HepG2 (cell line): Measurements from ENCODE around the gene ZDHHC24.

Source experiments
- GATAD2A ChIP-seq: IDR thresholded peaks from 2 replicates; pipeline ENCODE4 v1.6.1; 2016
- NR3C1 ChIP-seq: sonication (generic); formaldehyde crosslinking; IDR thresholded peaks from 2 replicates; pipeline ENCODE4 v1.4.0; 2020; ENCODE audit warnings: missing genetic modification reagents
- SETDB1 ChIP-seq: sonication (generic); formaldehyde crosslinking; IDR thresholded peaks from 2 replicates; pipeline ENCODE4 v1.5.1; 2020; ENCODE audit warnings: missing genetic modification reagents, mild to moderate bottlenecking, borderline replicate concordance
- ZNF577 ChIP-seq: sonication (generic); formaldehyde crosslinking; IDR thresholded peaks from 2 replicates; pipeline ENCODE4 v1.4.0; 2020; ENCODE audit warnings: mild to moderate bottlenecking, low read depth, missing genetic modification reagents, borderline replicate concordance
- TF ChIP-seq, protein P1 (sequence below): sonication (generic); formaldehyde crosslinking; IDR thresholded peaks from 2 replicates; pipeline ENCODE4 v1.5.0; 2020; ENCODE audit warnings: mild to moderate bottlenecking, missing genetic modification reagents, moderate library complexity
- TF ChIP-seq, protein P2 (sequence below): IDR thresholded peaks from 2 replicates; pipeline ENCODE4 v1.6.1; 2016; ENCODE audit warnings: low read depth, borderline replicate concordance

- TF ChIP-seq ZNF577 (CRISPR knock-in tag) (no peak), SETDB1 (CRISPR knock-in tag) (no peak), GATAD2A (CRISPR knock-in tag) (no peak), NR3C1 (no peak)
- TF ChIP-seq, protein P1, sequence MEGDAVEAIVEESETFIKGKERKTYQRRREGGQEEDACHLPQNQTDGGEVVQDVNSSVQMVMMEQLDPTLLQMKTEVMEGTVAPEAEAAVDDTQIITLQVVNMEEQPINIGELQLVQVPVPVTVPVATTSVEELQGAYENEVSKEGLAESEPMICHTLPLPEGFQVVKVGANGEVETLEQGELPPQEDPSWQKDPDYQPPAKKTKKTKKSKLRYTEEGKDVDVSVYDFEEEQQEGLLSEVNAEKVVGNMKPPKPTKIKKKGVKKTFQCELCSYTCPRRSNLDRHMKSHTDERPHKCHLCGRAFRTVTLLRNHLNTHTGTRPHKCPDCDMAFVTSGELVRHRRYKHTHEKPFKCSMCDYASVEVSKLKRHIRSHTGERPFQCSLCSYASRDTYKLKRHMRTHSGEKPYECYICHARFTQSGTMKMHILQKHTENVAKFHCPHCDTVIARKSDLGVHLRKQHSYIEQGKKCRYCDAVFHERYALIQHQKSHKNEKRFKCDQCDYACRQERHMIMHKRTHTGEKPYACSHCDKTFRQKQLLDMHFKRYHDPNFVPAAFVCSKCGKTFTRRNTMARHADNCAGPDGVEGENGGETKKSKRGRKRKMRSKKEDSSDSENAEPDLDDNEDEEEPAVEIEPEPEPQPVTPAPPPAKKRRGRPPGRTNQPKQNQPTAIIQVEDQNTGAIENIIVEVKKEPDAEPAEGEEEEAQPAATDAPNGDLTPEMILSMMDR (CRISPR knock-in tag), result no peak
- TF ChIP-seq, protein P2, sequence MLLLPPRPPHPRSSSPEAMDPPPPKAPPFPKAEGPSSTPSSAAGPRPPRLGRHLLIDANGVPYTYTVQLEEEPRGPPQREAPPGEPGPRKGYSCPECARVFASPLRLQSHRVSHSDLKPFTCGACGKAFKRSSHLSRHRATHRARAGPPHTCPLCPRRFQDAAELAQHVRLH, result no peak
Measured at GRCh38 chr11:66570850-66571180, 25.0 kb upstream of the ZDHHC24 start.
